CD4-positive, alpha-beta T cell (primary cell): ENCODE measurements around the gene PCDHB2. TPM values are rescaled to one million over a fixed set of nuclear protein-coding genes. Genes with fewer than 3 reads are reported as not detected.
"Not testable (repeated sequence)": the region's sequence is repeated elsewhere in the genome, so short reads cannot be mapped to it uniquely, and the experiment has no call there.

Experiments
- ATAC-seq: fragments of 200-7000 bp; cut with Tn5 transposase; one replicate; pipeline ENCODE4 v1.10.0; 2022; ENCODE audit warnings: mild to moderate bottlenecking; ENCODE audit not compliant: poor library complexity
- CTCF ChIA-PET: fragments of 350-600 bp; sonication (Branson Sonifier 250); formaldehyde crosslinking; loops from one replicate; lab custom pipeline; 2021; ENCODE audit warnings: antibody characterized with exemption, inconsistent platforms; lab: Charles Lee
- POLR2A ChIA-PET: fragments of 350-600 bp; sonication (Branson Sonifier 250); formaldehyde crosslinking; loops from one replicate; lab custom pipeline; 2021; ENCODE audit warnings: antibody characterized with exemption, inconsistent platforms; lab: Charles Lee
- DNase-seq, 14 experiments: peaks; one replicate each; pipeline ENCODE4 v3.0.0-alpha.2; 2013 to 2020; ENCODE audit warnings: mixed read lengths in 2 of 14
- H3K27ac ChIP-seq, 2 donors: one replicate each; pipeline versions ENCODE4 v1.5.1 to v1.7.0; 2013; ENCODE audit warnings: low read length in 2 of 2, low read depth in 1 of 2, mild to moderate bottlenecking in 1 of 2
- H3K27me3 ChIP-seq, 2 experiments: 1 replicate in 1 of 2; 2 replicates in 1 of 2; pipeline versions ENCODE4 v1.6.1 to v1.7.0; 2013; ENCODE audit warnings: low read length in 2 of 2, control low read depth in 1 of 2, mild to moderate bottlenecking in 1 of 2, moderate library complexity in 1 of 2; ENCODE audit not compliant: insufficient read depth in 2 of 2, control insufficient read depth in 1 of 2
- H3K36me3 ChIP-seq: one replicate; pipeline ENCODE4 v1.6.1; 2013; ENCODE audit warnings: low read length, control low read depth; ENCODE audit not compliant: insufficient read depth
- H3K4me1 ChIP-seq: one replicate; pipeline ENCODE4 v1.6.1; 2013; ENCODE audit warnings: low read length, control low read depth; ENCODE audit not compliant: insufficient read depth
- H3K4me3 ChIP-seq: one replicate; pipeline ENCODE4 v1.5.1; 2013; ENCODE audit warnings: mild to moderate bottlenecking, low read length, moderate library complexity
- H3K9me3 ChIP-seq, 2 experiments: 1 replicate in 1 of 2; 2 replicates in 1 of 2; pipeline versions ENCODE4 v1.6.1 to v1.7.0; 2013; ENCODE audit warnings: low read length in 2 of 2, mild to moderate bottlenecking in 2 of 2, control low read depth in 1 of 2, moderate library complexity in 1 of 2; ENCODE audit not compliant: control insufficient read depth in 1 of 2, insufficient read depth in 1 of 2
- H3K27ac Mint-ChIP-seq: one replicate; pipeline ENCODE4 v1.8.0; 2020; ENCODE audit warnings: mixed read lengths
- H3K27me3 Mint-ChIP-seq: one replicate; pipeline ENCODE4 v1.8.0; 2021; ENCODE audit warnings: mixed read lengths
- H3K36me3 Mint-ChIP-seq: one replicate; pipeline ENCODE4 v1.8.0; 2021; ENCODE audit warnings: low read depth, mixed read lengths
- H3K4me1 Mint-ChIP-seq: one replicate; pipeline ENCODE4 v1.8.0; 2021; ENCODE audit warnings: low read depth, mixed read lengths
- H3K4me3 Mint-ChIP-seq: one replicate; pipeline ENCODE4 v1.8.0; 2020; ENCODE audit warnings: mild to moderate bottlenecking, mixed read lengths
- H3K9me3 Mint-ChIP-seq: one replicate; pipeline ENCODE4 v1.8.0; 2020; ENCODE audit warnings: mixed read lengths
- intact Hi-C, 2 experiments: fragments of 100-400 bp; cut with DNase I in 1 of 2; cut with micrococcal nuclease in 1 of 2; formaldehyde crosslinking; loops; one replicate each; pipeline versions ENCODE4 v1.15.1 to v1.9.0; 2023 to 2025; cut with DNase I, micrococcal nuclease
- total RNA-seq, 174 experiments: library from RNA in 2 of 174; stranded (reverse) in 2 of 174; gene quantifications; one replicate each; pipeline ENCODE4 v1.2.3 and lab custom pipeline; 2021 to 2026
- TF ChIP-seq, protein P1 (sequence below): fragments of 200-600 bp; IDR thresholded peaks from one replicate; pipeline ENCODE4 v1.8.0; 2022; ENCODE audit warnings: antibody characterized with exemption, mild to moderate bottlenecking

Gene PCDHB2
- total RNA-seq, 2 experiments from 2014 or later, result not detected

- H3K4me1 ChIP-seq, result no peaks in the 10 kb centered on the region
- peaks cover 6% of the 10 kb centered on the region for H3K36me3 Mint-ChIP-seq
- no peaks in the 10 kb centered on the region for H3K36me3 ChIP-seq
- no peaks in the 10 kb centered on the region for H3K4me1 Mint-ChIP-seq
- H3K27ac Mint-ChIP-seq, result no peak overlapping the region
- no peak overlapping the region for H3K27ac ChIP-seq
- H3K4me3 ChIP-seq, result no peak overlapping the region
- peaks cover 18 to 31% of the 10 kb centered on the region in 2 experiments for H3K27me3 ChIP-seq
- ATAC-seq, result no peak
- no peak overlapping the region for H3K4me3 Mint-ChIP-seq
- intact Hi-C loops, result no loop called here
- peaks cover 3 to 29% of the 10 kb centered on the region in 2 experiments for H3K9me3 ChIP-seq
- H3K9me3 Mint-ChIP-seq, result peaks cover 15% of the 10 kb centered on the region
- POLR2A ChIA-PET, result no interaction called here
- TF ChIP-seq, protein P1, sequence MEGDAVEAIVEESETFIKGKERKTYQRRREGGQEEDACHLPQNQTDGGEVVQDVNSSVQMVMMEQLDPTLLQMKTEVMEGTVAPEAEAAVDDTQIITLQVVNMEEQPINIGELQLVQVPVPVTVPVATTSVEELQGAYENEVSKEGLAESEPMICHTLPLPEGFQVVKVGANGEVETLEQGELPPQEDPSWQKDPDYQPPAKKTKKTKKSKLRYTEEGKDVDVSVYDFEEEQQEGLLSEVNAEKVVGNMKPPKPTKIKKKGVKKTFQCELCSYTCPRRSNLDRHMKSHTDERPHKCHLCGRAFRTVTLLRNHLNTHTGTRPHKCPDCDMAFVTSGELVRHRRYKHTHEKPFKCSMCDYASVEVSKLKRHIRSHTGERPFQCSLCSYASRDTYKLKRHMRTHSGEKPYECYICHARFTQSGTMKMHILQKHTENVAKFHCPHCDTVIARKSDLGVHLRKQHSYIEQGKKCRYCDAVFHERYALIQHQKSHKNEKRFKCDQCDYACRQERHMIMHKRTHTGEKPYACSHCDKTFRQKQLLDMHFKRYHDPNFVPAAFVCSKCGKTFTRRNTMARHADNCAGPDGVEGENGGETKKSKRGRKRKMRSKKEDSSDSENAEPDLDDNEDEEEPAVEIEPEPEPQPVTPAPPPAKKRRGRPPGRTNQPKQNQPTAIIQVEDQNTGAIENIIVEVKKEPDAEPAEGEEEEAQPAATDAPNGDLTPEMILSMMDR, result no peak
- H3K27me3 Mint-ChIP-seq, result peaks cover 59% of the 10 kb centered on the region
- CTCF ChIA-PET, result no interaction called here
- DNase-seq, result no peak
Measured at GRCh38 chr5:141095263-141095641, 837 bp downstream of the PCDHB2 start.

GRCh38 chr5:141096181-141096580, 1.8 kb downstream of the PCDHB2 start:
- H3K4me1 Mint-ChIP-seq, CTCF ChIA-PET: not testable (repeated sequence)
- H3K9me3 ChIP-seq, result peaks cover 3 to 37% of the 10 kb centered on the region in 2 experiments

DNA sequence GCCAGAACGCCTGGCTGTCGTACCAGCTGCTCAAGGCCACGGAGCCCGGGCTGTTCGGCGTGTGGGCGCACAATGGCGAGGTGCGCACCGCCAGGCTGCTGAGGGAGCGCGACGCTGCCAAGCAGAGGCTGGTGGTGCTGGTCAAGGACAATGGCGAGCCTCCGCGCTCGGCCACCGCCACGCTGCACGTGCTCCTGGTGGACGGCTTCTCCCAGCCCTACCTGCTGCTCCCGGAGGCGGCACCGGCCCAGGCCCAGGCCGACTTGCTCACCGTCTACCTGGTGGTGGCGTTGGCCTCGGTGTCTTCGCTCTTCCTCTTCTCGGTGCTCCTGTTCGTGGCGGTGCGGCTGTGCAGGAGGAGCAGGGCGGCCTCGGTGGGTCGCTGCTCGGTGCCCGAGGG, 2.2 kb downstream of the PCDHB2 start:
- intact Hi-C loops, POLR2A ChIA-PET: not testable (repeated sequence)
- H3K27me3 Mint-ChIP-seq, result peaks cover 66% of the 10 kb centered on the region

More at GRCh38 chr5:141096181-141096580, 1.8 kb downstream of the PCDHB2 start:
- intact Hi-C loops, H3K36me3 ChIP-seq, H3K36me3 Mint-ChIP-seq, H3K4me3 Mint-ChIP-seq, H3K27ac ChIP-seq, ATAC-seq, POLR2A ChIA-PET, H3K4me1 ChIP-seq, H3K4me3 ChIP-seq, DNase-seq, H3K27ac Mint-ChIP-seq: not testable (repeated sequence)
- Mint-ChIP-seq H3K27me3 (peaks cover 61% of the 10 kb centered on the region), H3K9me3 (peaks cover 11% of the 10 kb centered on the region)
- peaks cover 27 to 40% of the 10 kb centered on the region in 2 experiments for H3K27me3 ChIP-seq

GRCh38 chr5:141100243-141100805, 5.9 kb downstream of the PCDHB2 start, which contains the start of gene PCDHB3:
PCDHB3 (plus strand) TSS chr5:141100473; CDS start chr5:141100650, 177 bp downstream.
- Mint-ChIP-seq H3K36me3 (peaks cover 2% of the 10 kb centered on the region), H3K27me3 (peaks cover 56% of the 10 kb centered on the region), H3K27ac (no peak within 1 kb of the TSS), H3K9me3 (peaks cover 10% of the 10 kb centered on the region), H3K4me1 (no peaks in the 10 kb centered on the region), H3K4me3 (no peak within 1 kb of the TSS)
- Histone ChIP-seq H3K27ac (no peak within 1 kb of the TSS), H3K4me1 (no peaks in the 10 kb centered on the region), H3K9me3 (peaks cover 0 to 47% of the 10 kb centered on the region in 2 experiments), H3K36me3 (no peaks in the 10 kb centered on the region), H3K27me3 (peaks cover 23 to 29% of the 10 kb centered on the region in 2 experiments), H3K4me3 (no peak within 1 kb of the TSS)
- ChIA-PET CTCF (no interaction called here), POLR2A (no interaction called here)
- ATAC-seq (no peak), DNase-seq (peak in 5 of 14 experiments; percentile 4 to 43 (median 23))
- TF ChIP-seq, protein P1, result no peak
- intact Hi-C loops, result no loop called here

More for the DNA sequence above, 2.2 kb downstream of the PCDHB2 start:
- peaks cover 28 to 42% of the 10 kb centered on the region in 2 experiments for H3K27me3 ChIP-seq
- DNase-seq, H3K36me3 Mint-ChIP-seq, H3K27ac Mint-ChIP-seq, H3K4me3 Mint-ChIP-seq, H3K4me1 Mint-ChIP-seq, CTCF ChIA-PET, H3K36me3 ChIP-seq, H3K4me1 ChIP-seq, ATAC-seq, H3K4me3 ChIP-seq, H3K27ac ChIP-seq: not testable (repeated sequence)
- peaks cover 11% of the 10 kb centered on the region for H3K9me3 Mint-ChIP-seq
- H3K9me3 ChIP-seq, result peaks cover 3 to 39% of the 10 kb centered on the region in 2 experiments
